Colon (tissue), 2 donors: ENCODE data around the gene ST8SIA3.
"Not testable (repeated sequence)": the region's sequence is repeated elsewhere in the genome, so short reads cannot be mapped to it uniquely, and the experiment has no call there.

Experiments used
- FAIRE-seq: peaks from 2 replicates; lab custom pipeline; 2012; peaks lifted over from hg19 to GRCh38; lab: Jason Lieb, UNC
- donor health status: control.
- donor health status: control.

The ST8SIA3 gene

DNA sequence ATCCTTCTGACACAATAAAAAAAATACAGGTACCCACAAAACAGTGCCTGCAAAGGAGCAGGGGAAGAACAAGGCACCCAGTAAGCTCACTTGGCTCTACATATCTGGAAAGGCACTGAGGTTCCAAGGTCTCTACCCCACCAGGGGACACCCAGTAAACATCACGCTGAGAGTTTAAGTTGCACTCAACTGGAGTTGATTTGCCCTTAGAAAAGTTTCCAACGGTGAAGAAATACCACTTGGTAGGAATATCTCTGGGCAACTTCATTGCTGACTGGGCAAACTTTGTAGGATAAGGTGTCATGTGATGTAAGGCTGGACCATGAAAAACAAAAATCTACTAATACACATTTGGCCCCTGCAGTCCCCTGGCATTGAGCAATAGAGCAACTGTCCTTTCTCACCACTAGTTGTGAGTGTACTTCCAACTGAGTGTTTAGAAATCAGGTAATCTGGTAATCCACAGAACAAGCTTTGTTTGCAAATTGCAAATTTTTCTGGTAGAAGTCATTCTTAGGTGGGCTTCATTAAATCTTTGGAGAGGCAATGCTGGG lies 14.2 kb downstream of the ST8SIA3 start:
- FAIRE-seq = no peak

DNA sequence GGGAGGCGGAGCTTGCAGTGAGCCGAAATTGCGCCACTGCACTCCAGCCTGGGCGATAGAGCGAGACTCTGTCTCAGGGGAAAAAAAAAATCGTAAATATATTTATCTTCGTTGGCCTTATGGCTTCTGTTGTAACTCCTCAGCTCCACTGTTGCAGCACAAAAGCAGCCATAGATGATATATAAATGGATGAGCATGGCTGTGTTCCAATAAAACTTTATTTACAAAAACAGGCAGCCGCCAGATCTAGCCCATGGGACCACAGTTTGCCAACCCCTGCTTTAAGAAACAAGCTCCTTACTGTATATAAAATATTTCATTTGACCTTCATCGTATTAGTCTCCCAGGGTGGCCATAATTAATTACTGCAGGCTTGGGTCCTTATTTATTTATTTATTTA lies 20.1 kb downstream of the ST8SIA3 start:
- no peak for FAIRE-seq

DNA sequence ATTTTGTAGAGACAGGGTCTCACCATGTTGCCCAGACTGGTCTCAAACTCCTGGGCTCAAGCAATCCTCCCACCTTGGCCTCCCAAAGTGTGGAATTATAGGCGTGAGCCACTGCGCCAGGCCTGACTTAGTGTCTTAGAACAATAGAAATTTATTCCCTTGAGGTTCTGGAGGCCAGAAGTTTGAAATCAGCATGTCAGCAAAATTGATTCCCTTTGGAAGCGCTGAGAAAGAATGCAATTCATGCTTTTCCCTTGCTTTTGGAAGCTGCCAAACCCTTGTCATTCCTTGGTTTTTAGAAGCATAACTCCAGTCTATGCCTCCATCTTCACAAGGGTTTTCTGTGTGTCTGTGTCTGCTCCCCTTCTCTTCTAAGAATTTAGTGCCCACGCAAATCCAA lies 20.7 kb downstream of the ST8SIA3 start:
- no peak for FAIRE-seq

DNA sequence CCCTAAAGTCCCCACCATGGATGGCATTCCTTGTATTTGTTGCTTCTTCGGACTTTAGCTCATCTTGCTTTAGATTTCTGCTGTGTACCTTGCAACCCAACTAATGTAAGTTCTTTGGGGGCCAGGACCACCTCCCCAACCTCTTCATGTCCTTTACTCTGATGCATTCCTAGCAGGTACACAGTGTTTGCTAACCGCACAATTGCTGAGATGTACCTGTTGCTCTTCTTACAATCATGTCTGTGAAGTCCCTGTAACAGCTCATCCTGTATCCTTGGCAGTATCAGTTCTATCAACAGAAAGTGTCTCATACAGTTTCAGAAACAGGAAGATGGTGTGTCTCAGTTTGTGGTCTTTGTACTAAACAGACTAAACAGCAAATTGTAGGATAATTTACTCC lies 24.1 kb downstream of the ST8SIA3 start:
- FAIRE-seq = no peak

DNA sequence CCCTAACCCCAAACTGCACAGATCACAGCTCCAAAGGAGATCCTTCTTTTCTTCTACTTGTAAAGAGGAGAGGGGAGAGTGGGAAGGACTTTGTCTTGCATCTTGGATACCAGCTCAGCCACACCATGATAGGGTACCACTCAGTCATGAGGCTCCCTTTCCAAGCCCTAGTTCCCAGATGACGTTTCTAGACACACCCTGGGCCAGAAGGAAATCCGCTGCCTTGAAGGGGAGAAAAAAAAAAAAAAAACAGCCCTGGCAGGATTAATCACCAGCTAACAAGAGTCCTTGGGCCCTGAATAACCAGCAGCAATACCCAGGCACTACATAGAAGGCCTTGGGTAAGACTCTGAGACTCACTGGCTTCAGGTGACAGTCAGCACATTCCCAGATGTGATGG lies 36.9 kb downstream of the ST8SIA3 start:
- FAIRE-seq = no peak

DNA sequence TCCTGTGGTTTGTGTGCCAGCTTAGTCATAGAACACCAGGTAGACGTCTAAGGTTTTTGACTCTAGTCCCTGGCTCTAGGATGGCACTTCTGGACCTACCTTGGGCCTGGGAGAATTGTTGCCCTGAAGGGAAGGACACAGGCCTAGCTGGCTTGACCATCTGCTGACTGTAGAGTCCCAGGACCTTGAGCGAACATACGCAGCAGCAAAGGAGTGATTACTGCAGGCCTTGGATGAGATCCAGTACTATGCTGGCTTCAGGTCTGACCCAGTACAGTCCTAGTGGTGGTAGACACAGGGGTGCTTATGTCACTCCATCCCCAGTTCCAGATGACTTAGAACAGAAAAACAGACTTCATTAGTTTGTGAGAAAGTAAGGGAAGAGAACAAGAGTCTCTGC lies 37.7 kb downstream of the ST8SIA3 start:
- no peak for FAIRE-seq

DNA sequence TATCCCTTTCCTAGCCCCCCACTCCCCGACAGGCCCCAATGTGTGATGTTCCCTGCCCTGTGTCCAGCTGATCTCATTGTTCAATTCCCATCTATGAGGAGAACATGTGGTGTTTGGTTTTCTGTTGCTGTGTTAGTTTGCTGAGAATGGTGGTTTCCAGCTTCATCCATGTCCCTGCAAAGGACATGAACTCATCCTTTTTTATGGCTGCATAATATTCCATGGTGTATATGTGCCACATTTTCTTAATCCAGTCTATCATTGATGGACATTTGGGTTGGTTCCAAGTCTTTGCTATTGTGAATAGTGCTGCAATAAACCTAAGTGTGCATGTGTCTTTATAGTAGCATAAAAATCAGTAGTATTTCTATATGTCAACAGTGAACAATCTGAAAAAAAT lies 42.4 kb downstream of the ST8SIA3 start:
- not testable (repeated sequence) for FAIRE-seq

DNA sequence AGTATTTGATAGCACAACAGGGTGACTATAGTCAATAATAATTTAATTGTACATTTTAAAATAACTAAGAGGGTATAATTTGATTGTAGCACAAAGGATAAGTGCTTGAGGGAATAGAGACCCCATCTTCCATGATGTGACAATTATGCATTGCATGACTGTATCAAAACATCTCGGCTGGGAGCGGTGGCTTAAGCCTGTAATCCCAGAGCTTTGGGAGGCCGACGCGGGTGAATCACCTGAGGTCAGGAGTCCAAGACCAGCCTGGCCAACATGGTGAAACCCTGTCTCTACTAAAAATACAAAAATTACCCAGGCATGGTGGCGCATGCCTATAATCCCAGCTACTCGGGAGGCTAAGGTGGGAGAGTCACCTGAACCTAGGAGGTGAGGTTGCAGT lies 44.5 kb downstream of the ST8SIA3 start:
- FAIRE-seq = not testable (repeated sequence)

DNA sequence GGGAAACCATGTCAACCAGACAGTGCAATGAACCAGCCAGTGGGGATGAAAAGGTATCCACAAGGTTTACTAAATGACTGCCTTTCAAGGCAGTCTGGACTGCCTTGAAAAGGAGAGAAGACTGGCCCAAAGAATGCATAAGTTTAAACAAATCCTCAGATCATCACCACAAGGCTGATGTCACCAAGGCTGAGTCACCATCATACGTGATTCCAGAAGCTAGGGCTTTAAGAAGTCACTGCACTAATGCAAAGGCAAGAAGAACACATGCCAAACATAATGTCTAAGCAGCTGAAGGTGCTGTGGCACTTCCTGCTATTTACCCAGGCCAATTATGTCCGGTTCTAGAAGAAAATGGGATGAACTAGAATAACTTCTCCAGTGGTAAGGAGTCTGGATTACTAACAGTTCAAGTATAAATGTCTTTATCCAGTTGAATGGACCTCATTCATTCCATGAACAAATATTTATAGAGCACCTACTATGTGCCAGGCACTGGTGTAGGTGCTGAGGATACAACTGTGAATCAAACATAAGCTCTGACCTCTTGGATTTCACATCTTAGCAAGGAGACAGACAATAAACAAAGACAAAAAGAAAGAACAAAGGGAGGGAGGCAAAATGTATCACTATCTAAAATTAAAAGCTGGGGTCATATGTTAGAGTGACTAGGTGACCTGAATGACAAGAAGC lies 45.2 kb downstream of the ST8SIA3 start:
- FAIRE-seq = no peak

DNA sequence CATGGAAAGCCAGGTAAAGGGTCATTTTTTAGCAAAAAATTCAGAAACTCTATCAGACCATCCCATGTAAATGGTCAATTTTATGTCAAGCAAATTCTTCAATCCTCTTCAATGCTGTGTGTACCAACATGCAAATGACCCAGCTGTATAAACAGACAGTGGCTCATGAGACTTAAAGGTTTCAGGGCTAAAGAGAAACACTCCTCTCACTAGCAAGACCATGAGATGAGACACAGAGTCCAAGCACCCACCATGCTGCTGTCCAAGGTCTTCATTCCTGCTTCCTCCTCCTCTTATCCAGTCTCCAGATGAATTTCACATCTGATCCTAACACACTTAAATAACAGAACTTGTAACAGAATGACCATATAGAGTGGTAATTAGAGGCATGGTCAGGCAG lies 52.0 kb downstream of the ST8SIA3 start:
- FAIRE-seq = no peak

DNA sequence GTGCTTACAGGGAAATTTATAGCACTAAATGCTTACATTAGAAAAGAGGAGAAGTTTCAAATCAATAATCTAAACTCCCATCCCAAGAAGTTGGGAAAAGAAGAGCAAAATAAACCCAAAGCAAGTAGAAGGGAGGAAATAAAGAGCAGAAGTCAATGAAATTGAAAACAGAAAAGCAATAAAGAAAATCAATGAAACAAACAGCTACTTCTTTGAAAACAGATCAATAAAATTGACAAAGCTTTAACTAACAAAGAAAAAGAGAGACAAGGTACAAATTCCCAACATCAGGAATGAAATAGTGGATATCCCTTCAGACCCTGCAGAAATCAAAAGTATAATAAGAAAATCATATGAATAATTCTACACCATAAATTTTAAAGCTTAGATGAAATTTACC lies 57.3 kb downstream of the ST8SIA3 start:
- no peak for FAIRE-seq

DNA sequence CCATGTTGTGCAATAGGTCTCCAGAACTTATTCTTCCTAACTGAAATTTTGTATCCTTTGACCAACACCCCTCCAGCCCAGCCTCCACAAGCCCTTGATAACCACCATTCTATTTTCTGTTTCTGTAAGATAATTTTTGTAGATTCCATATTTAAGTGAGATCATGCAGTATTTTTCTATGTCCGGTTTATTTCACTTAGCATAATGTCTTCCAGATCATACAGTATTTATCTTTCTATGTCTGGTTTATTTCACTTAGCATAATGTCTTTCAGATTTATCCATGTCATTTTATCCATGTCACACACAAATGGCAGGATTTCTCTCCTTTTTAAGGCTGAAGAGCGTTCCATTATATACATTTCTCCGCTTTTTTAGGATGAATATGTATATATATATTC lies 58.4 kb downstream of the ST8SIA3 start:
- FAIRE-seq = no peak

DNA sequence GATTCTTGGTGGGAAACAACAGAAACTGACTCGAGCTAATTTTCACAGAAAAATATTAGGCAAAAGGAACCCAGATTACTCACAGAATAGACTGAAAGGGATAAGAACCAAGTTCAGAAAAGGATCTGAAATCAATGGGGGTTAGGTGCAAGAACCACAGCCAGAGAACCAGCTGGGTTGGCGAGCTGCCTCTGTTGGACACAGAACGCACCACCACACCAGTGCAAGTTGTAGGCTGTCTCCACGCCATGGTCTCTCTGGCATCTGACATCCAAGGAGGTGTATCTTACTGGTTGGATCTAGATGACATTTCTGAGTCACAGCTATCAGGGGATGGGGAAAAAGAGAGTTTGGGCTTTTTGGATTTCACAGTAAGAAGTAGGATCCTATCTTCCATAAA lies 64.2 kb downstream of the ST8SIA3 start:
- no peak for FAIRE-seq
